ENCODE results near the gene CTNNA3.

CTNNA3 gene

GRCh38 chr10:67302701-67303100 lies 393.3 kb downstream of the CTNNA3 start:
- no peak overlapping the region for H2AFZ ChIP-seq (ENCODE audit: low read length)
- no peaks in the 10 kb centered on the region for H3K9me2 ChIP-seq (replicated peaks; ENCODE audit: low read depth, low read length)
- no peaks in the 10 kb centered on the region for H3F3A ChIP-seq (ENCODE audit: low read depth)
- no peaks in the 10 kb centered on the region for H3K4me1 ChIP-seq (ENCODE audit: insufficient read depth, low read length, poor library complexity, severe bottlenecking)
- no peaks in the 10 kb centered on the region for H3K36me3 ChIP-seq (ENCODE audit: insufficient read depth, low read length)
- no peaks in the 10 kb centered on the region for H3K27me3 ChIP-seq (ENCODE audit: insufficient read depth, low read length, poor library complexity, severe bottlenecking)
- H3K4me3 ChIP-seq (ENCODE audit: low read length, poor library complexity, severe bottlenecking): no peak overlapping the region
- no peak overlapping the region for H3K4me2 ChIP-seq (ENCODE audit: low read depth, low read length, poor library complexity, severe bottlenecking)
- TF ChIP-seq CTCF (conservative IDR thresholded peaks at IDR 0.05; ENCODE audit: low read length): no peak
- TF ChIP-seq EZH2phosphoT487 (IDR thresholded peaks at IDR 0.05; ENCODE audit: borderline replicate concordance): no peak
- H3K79me2 ChIP-seq (ENCODE audit: insufficient read depth, low read length): no peaks in the 10 kb centered on the region
- no peak overlapping the region for H3K9ac ChIP-seq (ENCODE audit: low read depth, low read length, poor library complexity, severe bottlenecking)
- no peaks in the 10 kb centered on the region for H3K9me3 ChIP-seq (ENCODE audit: insufficient read depth, low read depth, low read length)
- H4K20me1 ChIP-seq (ENCODE audit: insufficient read depth, low read length, poor library complexity, severe bottlenecking): no peaks in the 10 kb centered on the region

GRCh38 chr10:67299761-67300160 lies 396.2 kb downstream of the CTNNA3 start:
- no peaks in the 10 kb centered on the region for H3F3A ChIP-seq (ENCODE audit: low read depth)
- no peaks in the 10 kb centered on the region for H3K4me1 ChIP-seq (ENCODE audit: insufficient read depth, low read length, poor library complexity, severe bottlenecking)
- no peak overlapping the region for H2AFZ ChIP-seq (ENCODE audit: low read length)
- no peak overlapping the region for H3K9ac ChIP-seq (ENCODE audit: low read depth, low read length, poor library complexity, severe bottlenecking)
- no peaks in the 10 kb centered on the region for H3K27me3 ChIP-seq (ENCODE audit: insufficient read depth, low read length, poor library complexity, severe bottlenecking)
- H3K9me2 ChIP-seq (replicated peaks; ENCODE audit: low read depth, low read length): no peaks in the 10 kb centered on the region
- H3K79me2 ChIP-seq (ENCODE audit: insufficient read depth, low read length): no peaks in the 10 kb centered on the region
- H4K20me1 ChIP-seq (ENCODE audit: insufficient read depth, low read length, poor library complexity, severe bottlenecking): no peaks in the 10 kb centered on the region
- H3K4me2 ChIP-seq (ENCODE audit: low read depth, low read length, poor library complexity, severe bottlenecking): no peak overlapping the region
- no peak overlapping the region for H3K4me3 ChIP-seq (ENCODE audit: low read length, poor library complexity, severe bottlenecking)
- no peaks in the 10 kb centered on the region for H3K36me3 ChIP-seq (ENCODE audit: insufficient read depth, low read length)
- TF ChIP-seq EZH2phosphoT487 (IDR thresholded peaks at IDR 0.05; ENCODE audit: borderline replicate concordance): no peak
- no peak for TF ChIP-seq CTCF (conservative IDR thresholded peaks at IDR 0.05; ENCODE audit: low read length)
- H3K9me3 ChIP-seq (ENCODE audit: insufficient read depth, low read depth, low read length): no peaks in the 10 kb centered on the region

- no peak overlapping the region for H3K4me2 ChIP-seq (ENCODE audit: low read depth, low read length, poor library complexity, severe bottlenecking)
- H2AFZ ChIP-seq (ENCODE audit: low read length): no peak overlapping the region
- TF ChIP-seq EZH2phosphoT487 (IDR thresholded peaks at IDR 0.05; ENCODE audit: borderline replicate concordance): no peak
- TF ChIP-seq CTCF (conservative IDR thresholded peaks at IDR 0.05; ENCODE audit: low read length): no peak
- H3K27me3 ChIP-seq (ENCODE audit: insufficient read depth, low read length, poor library complexity, severe bottlenecking): no peaks in the 10 kb centered on the region
- H3K9ac ChIP-seq (ENCODE audit: low read depth, low read length, poor library complexity, severe bottlenecking): no peak overlapping the region
- no peaks in the 10 kb centered on the region for H4K20me1 ChIP-seq (ENCODE audit: insufficient read depth, low read length, poor library complexity, severe bottlenecking)
- no peak overlapping the region for H3K4me3 ChIP-seq (ENCODE audit: low read length, poor library complexity, severe bottlenecking)
- H3K9me3 ChIP-seq (ENCODE audit: insufficient read depth, low read depth, low read length): no peaks in the 10 kb centered on the region
- no peaks in the 10 kb centered on the region for H3K4me1 ChIP-seq (ENCODE audit: insufficient read depth, low read length, poor library complexity, severe bottlenecking)
- H3F3A ChIP-seq (ENCODE audit: low read depth): no peaks in the 10 kb centered on the region
- no peaks in the 10 kb centered on the region for H3K9me2 ChIP-seq (replicated peaks; ENCODE audit: low read depth, low read length)
- no peaks in the 10 kb centered on the region for H3K36me3 ChIP-seq (ENCODE audit: insufficient read depth, low read length)
- no peaks in the 10 kb centered on the region for H3K79me2 ChIP-seq (ENCODE audit: insufficient read depth, low read length)
These were observed 398.3 kb downstream of the CTNNA3 start for GRCh38 chr10:67297637-67298181.
